Measurements from ENCODE around the gene ST3GAL4. TPM values are rescaled to one million over a fixed set of nuclear protein-coding genes. Genes with fewer than 3 reads are reported as not detected.

ST3GAL4 gene
- total RNA-seq, 1 donor from 2014 or later, result 22.4 TPM

GRCh38 chr11:126347751-126348668, 7.5 kb upstream of the ST3GAL4 start:
- H3K4me3 Mint-ChIP-seq, result peak overlapping the region; percentile 9
- no peak for DNase-seq (ENCODE audit: low read depth, low spot score)
- H3K27ac Mint-ChIP-seq (ENCODE audit: unreplicated experiment), result peak overlapping the region; percentile 46
- no peak for TF ChIP-seq CTCF (conservative IDR thresholded peaks at IDR 0.05)
- H3K27me3 Mint-ChIP-seq (ENCODE audit: low read depth), result no peaks in the 10 kb centered on the region
- H3K36me3 Mint-ChIP-seq (ENCODE audit: low read depth), result peaks cover 13% of the 10 kb centered on the region
- H3K4me1 Mint-ChIP-seq, result peaks cover 27% of the 10 kb centered on the region
- no peaks in the 10 kb centered on the region for H3K9me3 Mint-ChIP-seq

- Mint-ChIP-seq H3K4me1 (peaks cover 37% of the 10 kb centered on the region), H3K4me3 (peak overlapping the region; percentile 9), H3K36me3 (ENCODE audit: low read depth) (peaks cover 9% of the 10 kb centered on the region), H3K9me3 (no peaks in the 10 kb centered on the region), H3K27me3 (ENCODE audit: low read depth) (no peaks in the 10 kb centered on the region), H3K27ac (ENCODE audit: unreplicated experiment) (peak overlapping the region; percentile 46)
- DNase-seq (ENCODE audit: low read depth, low spot score), result no peak
- no peak for TF ChIP-seq CTCF (conservative IDR thresholded peaks at IDR 0.05)
Measured at GRCh38 chr11:126348806-126349582, 6.5 kb upstream of the ST3GAL4 start.

GRCh38 chr11:126350836-126351235, 4.7 kb upstream of the ST3GAL4 start:
- no peaks in the 10 kb centered on the region for H3K9me3 Mint-ChIP-seq
- no peak overlapping the region for H3K27ac Mint-ChIP-seq (ENCODE audit: unreplicated experiment)
- H3K4me3 Mint-ChIP-seq, result peak overlapping the region; percentile 34
- no peak for TF ChIP-seq CTCF (conservative IDR thresholded peaks at IDR 0.05)
- peaks cover 9% of the 10 kb centered on the region for H3K36me3 Mint-ChIP-seq (ENCODE audit: low read depth)
- no peaks in the 10 kb centered on the region for H3K27me3 Mint-ChIP-seq (ENCODE audit: low read depth)
- peaks cover 46% of the 10 kb centered on the region for H3K4me1 Mint-ChIP-seq
- no peak for DNase-seq (ENCODE audit: low read depth, low spot score)

- Mint-ChIP-seq H3K27ac (ENCODE audit: unreplicated experiment) (no peak overlapping the region), H3K9me3 (no peaks in the 10 kb centered on the region), H3K4me3 (no peak overlapping the region), H3K27me3 (ENCODE audit: low read depth) (no peaks in the 10 kb centered on the region), H3K4me1 (peaks cover 47% of the 10 kb centered on the region), H3K36me3 (ENCODE audit: low read depth) (peaks cover 9% of the 10 kb centered on the region)
- no peak for TF ChIP-seq CTCF (conservative IDR thresholded peaks at IDR 0.05)
- no peak for DNase-seq (ENCODE audit: low read depth, low spot score)
Measured at GRCh38 chr11:126352163-126352562, 3.3 kb upstream of the ST3GAL4 start.

GRCh38 chr11:126352934-126353801, 2.3 kb upstream of the ST3GAL4 start:
- H3K27ac Mint-ChIP-seq (ENCODE audit: unreplicated experiment), result peak overlapping the region; percentile 93
- no peak for DNase-seq (ENCODE audit: low read depth, low spot score)

More at GRCh38 chr11:126352934-126353801, 2.3 kb upstream of the ST3GAL4 start:
- H3K4me3 Mint-ChIP-seq, result peak overlapping the region; percentile 89
- no peak for TF ChIP-seq CTCF (conservative IDR thresholded peaks at IDR 0.05)
- peaks cover 55% of the 10 kb centered on the region for H3K4me1 Mint-ChIP-seq
- no peaks in the 10 kb centered on the region for H3K9me3 Mint-ChIP-seq
- peaks cover 9% of the 10 kb centered on the region for H3K36me3 Mint-ChIP-seq (ENCODE audit: low read depth)
- H3K27me3 Mint-ChIP-seq (ENCODE audit: low read depth), result no peaks in the 10 kb centered on the region
